Measurements from ENCODE around the gene SEMA6B.
A peak's percentile ranks its signal among the peaks of the same experiment; 100 is the strongest.

The SEMA6B gene

GRCh38 chr19:4587527-4587926 is 28.0 kb upstream of the SEMA6B start:
- Histone ChIP-seq H3K9ac (ENCODE audit: low read depth, low read length) (no peak overlapping the region), H3K9me3 (ENCODE audit: control insufficient read depth, insufficient read depth, low read length) (no peaks in the 10 kb centered on the region), H3K36me3 (ENCODE audit: control insufficient read depth, insufficient read depth, low read length) (no peaks in the 10 kb centered on the region), H3K27me3 (ENCODE audit: control insufficient read depth, insufficient read depth, low read length) (peaks cover 14% of the 10 kb centered on the region), H3K27ac (ENCODE audit: low read depth, low read length) (no peak overlapping the region), H3K4me3 (ENCODE audit: low read depth, low read length) (no peak overlapping the region), H3K4me1 (ENCODE audit: control insufficient read depth, insufficient read depth, low read length) (no peaks in the 10 kb centered on the region; the same call in 1 of the 2 replicates)

DNA sequence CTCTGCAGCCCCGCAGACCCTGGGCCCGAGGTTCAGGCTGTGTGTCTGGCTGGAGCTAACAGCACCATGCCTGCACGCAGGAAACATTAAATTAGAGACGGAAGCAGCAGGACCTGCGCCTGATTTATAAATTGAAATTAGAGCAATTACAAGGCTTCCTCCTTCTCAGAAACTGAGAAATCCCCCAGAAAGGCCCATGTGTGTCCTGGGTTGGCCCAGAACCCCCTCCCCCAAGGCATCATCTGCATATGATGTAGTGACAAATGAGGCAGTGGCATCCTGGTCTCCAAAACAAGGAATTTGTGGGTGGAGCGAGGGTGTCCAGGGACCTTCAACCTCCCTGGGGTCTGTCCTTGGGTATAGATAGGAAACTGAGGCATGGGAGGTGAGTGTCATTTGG is 27.2 kb upstream of the SEMA6B start:
- H3K4me3 ChIP-seq (ENCODE audit: low read depth, low read length): no peak overlapping the region
- H3K9ac ChIP-seq (ENCODE audit: low read depth, low read length): no peak overlapping the region
- no peaks in the 10 kb centered on the region for H3K36me3 ChIP-seq (ENCODE audit: control insufficient read depth, insufficient read depth, low read length)
- no peak overlapping the region for H3K27ac ChIP-seq (ENCODE audit: low read depth, low read length)
- no peaks in the 10 kb centered on the region; the same call in 1 of the 2 replicates for H3K4me1 ChIP-seq (ENCODE audit: control insufficient read depth, insufficient read depth, low read length)
- no peaks in the 10 kb centered on the region for H3K9me3 ChIP-seq (ENCODE audit: control insufficient read depth, insufficient read depth, low read length)
- peaks cover 20% of the 10 kb centered on the region for H3K27me3 ChIP-seq (ENCODE audit: control insufficient read depth, insufficient read depth, low read length)

DNA sequence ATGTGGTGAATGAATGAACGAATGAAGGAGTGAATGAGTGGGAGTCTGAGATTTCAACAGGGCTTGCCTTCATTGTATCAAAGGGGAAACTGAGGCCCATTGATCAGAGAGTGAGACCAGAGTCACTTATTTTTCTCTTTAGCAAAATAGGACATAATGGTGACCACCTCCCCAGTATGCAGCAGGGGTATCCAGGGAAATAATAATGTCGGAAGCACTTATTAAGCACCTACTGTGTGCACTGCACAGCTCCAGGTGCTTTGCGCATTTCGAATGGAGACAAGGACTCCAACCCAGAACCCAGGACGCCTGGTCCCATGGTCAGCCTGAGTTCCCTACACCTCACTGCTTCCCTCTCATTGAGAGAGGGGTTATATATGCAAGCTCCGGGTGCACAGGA is 26.8 kb upstream of the SEMA6B start:
- Histone ChIP-seq H3K9me3 (ENCODE audit: control insufficient read depth, insufficient read depth, low read length) (no peaks in the 10 kb centered on the region), H3K27me3 (ENCODE audit: control insufficient read depth, insufficient read depth, low read length) (peaks cover 20% of the 10 kb centered on the region)

DNA sequence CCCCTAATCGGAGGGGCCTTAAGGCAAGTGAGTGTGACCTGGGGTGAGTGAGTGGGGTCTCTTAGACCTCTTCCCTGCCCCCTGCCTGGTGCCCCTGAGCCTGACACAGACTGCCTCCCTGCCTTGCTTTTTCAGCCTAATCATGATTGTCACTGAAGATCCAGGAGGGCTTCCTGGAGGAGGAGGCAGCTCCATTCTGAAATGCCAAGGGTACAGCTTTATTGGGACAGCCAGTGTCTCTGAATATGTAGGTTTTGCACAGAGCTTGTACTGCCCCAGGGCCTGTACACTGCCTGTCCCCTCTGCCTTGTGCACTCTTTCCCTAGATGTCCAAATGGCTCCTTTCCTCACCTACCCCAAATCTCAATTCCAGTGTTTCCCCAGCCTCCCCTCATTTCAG is 26.1 kb upstream of the SEMA6B start:
- peaks cover 20% of the 10 kb centered on the region for H3K27me3 ChIP-seq (ENCODE audit: control insufficient read depth, insufficient read depth, low read length)
- H3K27ac ChIP-seq (ENCODE audit: low read depth, low read length): no peak overlapping the region
- H3K36me3 ChIP-seq (ENCODE audit: control insufficient read depth, insufficient read depth, low read length): no peaks in the 10 kb centered on the region
- no peaks in the 10 kb centered on the region; the same call in 1 of the 2 replicates for H3K4me1 ChIP-seq (ENCODE audit: control insufficient read depth, insufficient read depth, low read length)
- no peak overlapping the region for H3K4me3 ChIP-seq (ENCODE audit: low read depth, low read length)
- H3K9me3 ChIP-seq (ENCODE audit: control insufficient read depth, insufficient read depth, low read length): no peaks in the 10 kb centered on the region
- no peak overlapping the region for H3K9ac ChIP-seq (ENCODE audit: low read depth, low read length)

More for the DNA sequence above, 26.8 kb upstream of the SEMA6B start:
- H3K9ac ChIP-seq (ENCODE audit: low read depth, low read length): no peak overlapping the region
- no peaks in the 10 kb centered on the region; the same call in 1 of the 2 replicates for H3K4me1 ChIP-seq (ENCODE audit: control insufficient read depth, insufficient read depth, low read length)
- no peaks in the 10 kb centered on the region for H3K36me3 ChIP-seq (ENCODE audit: control insufficient read depth, insufficient read depth, low read length)
- H3K27ac ChIP-seq (ENCODE audit: low read depth, low read length): no peak overlapping the region
- H3K4me3 ChIP-seq (ENCODE audit: low read depth, low read length): no peak overlapping the region

DNA sequence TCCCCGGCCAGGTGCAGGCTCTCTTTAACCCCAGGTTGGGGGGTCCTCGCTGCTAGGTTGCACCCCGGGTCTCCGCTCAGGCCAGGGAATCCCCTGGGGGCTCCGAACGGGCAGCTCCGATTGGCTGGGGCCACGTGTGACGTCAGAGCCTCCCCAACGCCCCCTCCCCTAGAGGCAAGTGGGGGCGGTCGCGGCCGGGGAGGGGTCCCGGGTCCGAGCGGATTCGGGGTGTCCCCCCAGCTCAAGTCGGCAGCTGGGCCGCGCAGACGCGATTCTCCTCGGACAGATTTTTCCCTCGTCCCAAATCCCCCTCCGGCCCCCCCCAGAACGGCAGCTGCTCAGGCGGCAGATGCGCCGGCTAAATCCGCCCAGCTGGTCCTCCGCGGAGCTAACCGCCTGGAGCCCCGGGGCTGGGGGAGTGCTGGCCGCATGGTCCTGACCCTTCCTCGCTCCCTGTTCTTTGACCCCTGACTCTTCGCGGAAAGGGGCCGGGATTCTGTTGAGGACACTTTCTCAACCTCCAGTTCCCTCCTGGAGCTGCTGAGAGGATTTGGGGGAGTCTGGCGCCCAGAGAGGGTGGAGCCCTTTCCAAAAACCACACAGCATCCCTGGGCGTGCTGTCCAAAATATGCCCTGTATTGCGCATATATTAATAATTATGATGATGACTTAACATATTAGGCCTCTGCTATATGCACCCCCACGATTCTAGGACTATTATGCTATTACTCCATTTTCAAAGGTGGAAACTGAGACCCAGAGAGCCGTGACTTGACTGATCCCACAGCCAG is 25.4 kb upstream of the SEMA6B start:
- Histone ChIP-seq H3K27me3 (ENCODE audit: control insufficient read depth, insufficient read depth, low read length) (peaks cover 20% of the 10 kb centered on the region), H3K4me3 (ENCODE audit: low read depth, low read length) (peak overlapping the region; percentile 64), H3K9me3 (ENCODE audit: control insufficient read depth, insufficient read depth, low read length) (no peaks in the 10 kb centered on the region), H3K27ac (ENCODE audit: low read depth, low read length) (no peak overlapping the region), H3K9ac (ENCODE audit: low read depth, low read length) (no peak overlapping the region), H3K36me3 (ENCODE audit: control insufficient read depth, insufficient read depth, low read length) (no peaks in the 10 kb centered on the region), H3K4me1 (ENCODE audit: control insufficient read depth, insufficient read depth, low read length) (no peaks in the 10 kb centered on the region; the same call in 1 of the 2 replicates)

DNA sequence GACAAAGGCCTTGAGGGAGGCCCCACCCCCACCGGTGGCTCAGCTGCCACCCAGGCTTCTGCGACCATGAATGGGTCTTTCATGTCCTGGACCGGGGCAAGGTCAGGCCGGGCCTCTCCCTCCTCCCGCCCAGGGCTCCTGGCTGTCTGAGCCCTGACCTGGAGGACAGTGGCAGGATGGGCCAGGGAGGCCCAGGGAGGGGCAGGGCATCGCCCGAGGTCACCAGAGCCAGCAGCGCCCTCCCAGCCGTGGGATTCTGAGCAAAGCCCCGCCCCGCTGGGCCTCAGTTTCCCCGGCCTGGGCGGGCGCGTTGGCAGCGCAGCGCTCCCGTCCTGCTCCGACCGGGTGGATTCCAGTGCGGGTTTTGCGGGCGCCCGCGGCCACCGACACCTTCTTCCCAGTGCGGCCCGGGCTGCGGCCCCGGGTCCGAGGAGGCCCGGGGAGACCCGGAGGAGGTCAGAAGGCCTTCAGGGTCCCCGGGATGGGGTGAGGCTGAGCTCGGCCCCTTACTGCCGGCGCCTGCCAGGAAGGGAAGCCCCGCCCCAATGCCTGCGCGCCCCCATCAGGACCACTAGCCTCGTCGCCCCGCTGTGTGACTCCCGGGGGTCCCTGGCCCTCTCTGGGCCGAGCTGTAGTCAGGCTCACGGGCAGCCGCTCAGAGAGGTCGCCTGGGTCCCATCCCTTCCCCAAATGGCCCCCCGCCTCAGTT is 24.6 kb upstream of the SEMA6B start:
- Histone ChIP-seq H3K4me1 (ENCODE audit: control insufficient read depth, insufficient read depth, low read length) (no peaks in the 10 kb centered on the region; the same call in 1 of the 2 replicates), H3K9ac (ENCODE audit: low read depth, low read length) (no peak overlapping the region), H3K27me3 (ENCODE audit: control insufficient read depth, insufficient read depth, low read length) (peaks cover 20% of the 10 kb centered on the region), H3K9me3 (ENCODE audit: control insufficient read depth, insufficient read depth, low read length) (no peaks in the 10 kb centered on the region), H3K27ac (ENCODE audit: low read depth, low read length) (peak overlapping the region; percentile 20), H3K4me3 (ENCODE audit: low read depth, low read length) (peak overlapping the region; percentile 64), H3K36me3 (ENCODE audit: control insufficient read depth, insufficient read depth, low read length) (no peaks in the 10 kb centered on the region)

DNA sequence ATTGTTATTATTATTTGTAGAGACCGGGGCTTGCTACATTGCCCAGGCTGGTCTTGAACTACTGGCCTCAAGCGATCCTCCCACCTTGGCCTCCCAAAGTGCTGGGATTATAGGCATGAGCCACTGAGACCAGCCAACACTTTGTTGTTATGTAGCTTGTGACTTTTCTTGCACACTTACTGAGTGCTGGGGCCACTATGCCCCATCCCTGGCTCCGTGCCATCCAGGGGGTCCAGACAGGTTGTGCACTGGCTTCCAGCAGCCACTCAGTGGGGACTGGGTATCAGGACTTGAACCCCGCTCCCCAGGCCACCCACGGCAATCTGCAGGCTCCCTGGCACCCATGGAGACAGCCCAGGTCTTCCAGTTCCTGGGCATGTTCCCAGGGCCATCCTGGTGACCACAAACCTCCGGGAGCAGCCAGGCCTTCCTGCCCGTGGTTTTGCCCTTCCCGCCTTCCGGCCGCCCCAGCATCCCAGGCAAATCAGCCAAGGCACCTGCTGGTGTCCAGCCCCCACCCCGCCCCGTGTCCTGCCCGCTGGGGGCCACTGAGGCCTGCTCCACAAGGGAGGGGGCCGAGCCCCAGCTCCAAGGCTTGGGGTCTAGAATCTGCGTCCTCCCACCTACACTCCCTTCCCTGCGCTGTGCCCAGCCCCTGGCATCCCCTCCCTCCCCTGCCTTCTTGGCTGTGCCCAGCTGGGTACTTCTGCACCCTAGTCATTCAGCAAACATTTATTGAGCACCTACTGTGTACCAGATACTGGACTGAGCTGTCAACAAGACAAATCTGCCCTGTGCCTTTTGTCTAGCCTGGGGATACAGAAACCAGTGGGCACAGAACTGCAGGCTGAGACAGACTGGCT is 23.7 kb upstream of the SEMA6B start:
- no peaks in the 10 kb centered on the region for H3K9me3 ChIP-seq (ENCODE audit: control insufficient read depth, insufficient read depth, low read length)
- H3K27ac ChIP-seq (ENCODE audit: low read depth, low read length): no peak overlapping the region
- no peak overlapping the region for H3K9ac ChIP-seq (ENCODE audit: low read depth, low read length)
- H3K4me3 ChIP-seq (ENCODE audit: low read depth, low read length): no peak overlapping the region
- no peaks in the 10 kb centered on the region; the same call in 1 of the 2 replicates for H3K4me1 ChIP-seq (ENCODE audit: control insufficient read depth, insufficient read depth, low read length)
- peaks cover 20% of the 10 kb centered on the region for H3K27me3 ChIP-seq (ENCODE audit: control insufficient read depth, insufficient read depth, low read length)
- H3K36me3 ChIP-seq (ENCODE audit: control insufficient read depth, insufficient read depth, low read length): no peaks in the 10 kb centered on the region

DNA sequence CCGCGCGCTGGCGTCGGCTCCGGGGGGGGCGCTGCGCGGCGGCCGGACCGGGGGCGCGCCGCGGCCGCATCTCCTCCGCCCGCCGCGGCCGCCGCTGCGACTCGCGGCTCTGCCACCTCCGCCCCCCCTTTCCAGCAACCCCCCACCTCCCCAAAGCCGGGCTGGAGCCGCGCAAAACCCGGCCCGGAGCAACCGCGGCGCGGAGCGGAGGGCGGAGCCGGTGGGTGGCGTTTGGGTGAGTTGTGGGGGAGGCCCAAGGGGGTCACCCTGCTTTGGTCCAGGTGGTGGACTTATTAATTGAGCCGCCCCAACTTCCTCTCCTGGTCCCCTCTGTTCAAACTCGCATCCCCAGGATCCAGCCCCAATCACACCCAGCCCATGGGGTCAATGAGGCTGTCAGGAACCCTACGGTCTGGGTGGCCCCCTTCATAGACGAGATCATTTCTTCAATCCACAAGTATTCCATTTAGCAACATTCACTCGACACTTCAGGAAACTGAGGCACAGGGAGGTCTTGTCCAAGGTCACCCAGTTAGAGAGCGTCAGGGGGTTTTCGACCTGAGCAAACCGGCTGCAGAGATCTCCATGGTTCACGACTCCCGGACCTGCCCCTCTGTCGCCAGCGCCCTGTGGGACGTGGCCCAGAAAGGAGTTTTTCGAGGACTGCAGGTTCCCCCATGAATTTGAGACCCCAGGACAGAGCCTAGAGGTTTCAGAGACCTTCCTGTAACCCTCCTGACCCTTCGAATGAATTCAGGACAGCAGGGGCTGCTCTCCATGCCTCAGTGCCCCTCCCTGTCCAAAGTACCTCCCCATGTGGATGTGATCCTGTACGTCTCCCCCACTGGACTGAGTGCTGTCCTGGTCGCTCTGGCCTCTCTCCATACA is 22.4 kb upstream of the SEMA6B start:
- Histone ChIP-seq H3K9me3 (ENCODE audit: control insufficient read depth, insufficient read depth, low read length) (no peaks in the 10 kb centered on the region), H3K27ac (ENCODE audit: low read depth, low read length) (no peak overlapping the region), H3K4me1 (ENCODE audit: control insufficient read depth, insufficient read depth, low read length) (no peaks in the 10 kb centered on the region; the same call in 1 of the 2 replicates), H3K27me3 (ENCODE audit: control insufficient read depth, insufficient read depth, low read length) (peaks cover 20% of the 10 kb centered on the region), H3K36me3 (ENCODE audit: control insufficient read depth, insufficient read depth, low read length) (no peaks in the 10 kb centered on the region), H3K9ac (ENCODE audit: low read depth, low read length) (no peak overlapping the region), H3K4me3 (ENCODE audit: low read depth, low read length) (peak overlapping the region; percentile 68; the same call in 1 of the 2 replicates)

DNA sequence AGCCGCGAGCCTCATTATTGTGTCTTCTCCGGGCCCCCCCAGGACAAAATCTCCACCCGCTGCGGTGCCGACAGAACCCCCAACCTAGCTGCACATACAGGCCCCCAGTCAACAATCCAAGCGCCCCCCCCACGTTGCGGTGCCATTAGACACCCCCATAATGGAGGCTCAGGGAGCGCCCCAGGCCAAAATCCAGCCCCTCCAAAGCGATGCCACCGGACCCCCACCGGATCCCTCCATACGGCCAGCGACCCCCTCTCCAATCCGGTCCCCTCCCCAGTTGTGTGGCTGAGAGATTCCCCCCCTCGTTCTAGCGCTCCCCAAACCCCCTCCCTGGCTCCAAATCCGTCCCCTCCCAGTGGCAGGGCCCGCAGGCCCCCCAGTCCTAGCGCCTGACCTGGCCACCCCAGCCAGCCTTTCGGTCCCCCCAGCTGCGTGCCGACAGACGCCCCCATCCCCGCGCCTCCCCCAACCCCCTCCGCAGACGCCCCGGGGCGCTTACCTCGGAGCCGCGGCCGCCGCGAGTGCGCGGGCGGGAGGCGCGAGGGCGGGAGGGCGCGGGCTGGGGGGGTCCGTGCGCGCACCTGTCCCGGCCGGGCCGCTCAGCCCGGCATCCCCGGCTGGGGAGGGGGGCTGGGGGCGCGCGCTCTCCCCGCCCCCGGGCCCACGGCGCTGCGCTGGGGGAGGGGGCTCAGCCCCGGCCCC is 21.6 kb upstream of the SEMA6B start:
- Histone ChIP-seq H3K27me3 (ENCODE audit: control insufficient read depth, insufficient read depth, low read length) (peaks cover 18% of the 10 kb centered on the region), H3K9me3 (ENCODE audit: control insufficient read depth, insufficient read depth, low read length) (no peaks in the 10 kb centered on the region), H3K4me1 (ENCODE audit: control insufficient read depth, insufficient read depth, low read length) (no peaks in the 10 kb centered on the region; the same call in 1 of the 2 replicates), H3K36me3 (ENCODE audit: control insufficient read depth, insufficient read depth, low read length) (no peaks in the 10 kb centered on the region), H3K9ac (ENCODE audit: low read depth, low read length) (no peak overlapping the region), H3K27ac (ENCODE audit: low read depth, low read length) (no peak overlapping the region), H3K4me3 (ENCODE audit: low read depth, low read length) (peak overlapping the region; percentile 68)

All from HUES48 (cell line).